Activated CD4-positive, alpha-beta memory T cell treated with anti-CD3 and anti-CD28 coated beads, Interleukin-2, amount 10 ng/mL, durations not matched to agents 7 days and 5 days (primary cell): ENCODE measurements around the gene APOD. TPM values are rescaled to one million over a fixed set of nuclear protein-coding genes. Genes with fewer than 3 reads are reported as not detected.
A peak's percentile ranks its signal among the peaks of the same experiment; 100 is the strongest.
"Not testable (repeated sequence)": the region's sequence is repeated elsewhere in the genome, so short reads cannot be mapped to it uniquely, and the experiment has no call there.

Experiments
- CTCF ChIA-PET: fragments of 350-600 bp; sonication (Branson Sonifier 250); formaldehyde crosslinking; loops from one replicate; lab custom pipeline; 2021; ENCODE audit warnings: antibody characterized with exemption, inconsistent platforms; lab: Charles Lee
- POLR2A ChIA-PET: fragments of 350-600 bp; sonication (Branson Sonifier 250); formaldehyde crosslinking; loops from one replicate; lab custom pipeline; 2021; ENCODE audit warnings: antibody characterized with exemption; lab: Charles Lee
- DNase-seq: peaks from one replicate; pipeline ENCODE4 v3.0.0-alpha.2; 2020
- H3K27ac Mint-ChIP-seq: one replicate; pipeline ENCODE4 v1.8.0; 2021; ENCODE audit warnings: mild to moderate bottlenecking, mixed read lengths
- H3K27me3 Mint-ChIP-seq: one replicate; pipeline ENCODE4 v1.8.0; 2021; ENCODE audit warnings: mixed read lengths
- H3K36me3 Mint-ChIP-seq: one replicate; pipeline ENCODE4 v1.8.0; 2021; ENCODE audit warnings: low read depth, mixed read lengths
- H3K4me1 Mint-ChIP-seq: one replicate; pipeline ENCODE4 v1.8.0; 2021; ENCODE audit warnings: mixed read lengths
- H3K4me3 Mint-ChIP-seq: one replicate; pipeline ENCODE4 v1.8.0; 2021; ENCODE audit warnings: mild to moderate bottlenecking, mixed read lengths
- H3K9me3 Mint-ChIP-seq: one replicate; pipeline ENCODE4 v1.8.0; 2021; ENCODE audit warnings: mixed read lengths
- total RNA-seq, 2 experiments: library from RNA; stranded (reverse); gene quantifications; one replicate each; pipeline ENCODE4 v1.2.3, GENCODE V29; 2021

APOD gene
- not detected for total RNA-seq

- CTCF ChIA-PET, result interaction anchor here (0.7 to 1.2 kb wide), 6 partner anchors 13 to 894 kb away, joined by 3 to 4 read pairs (median 3); partner anchors contain the start of genes PPP1R2 and XXYLT1
- Mint-ChIP-seq H3K4me3 (no peak within 1 kb of the TSS), H3K4me1 (peaks cover 9% of the 10 kb centered on the region), H3K36me3 (no peaks in the 10 kb centered on the region), H3K27me3 (peaks cover 2% of the 10 kb centered on the region), H3K27ac (no peak within 1 kb of the TSS), H3K9me3 (no peaks in the 10 kb centered on the region)
- POLR2A ChIA-PET, result interaction anchor here (0.8 to 2.4 kb wide), 3 partner anchors 17 to 41 kb away, joined by 3 to 6 read pairs (median 3); partner anchors contain the start of gene PPP1R2
- no peak for DNase-seq
Observed at GRCh38 chr3:195583831-195584542, at the start of gene APOD. APOD (minus strand) TSS chr3:195583940; CDS start chr3:195579461, 4,479 bp downstream.

DNA sequence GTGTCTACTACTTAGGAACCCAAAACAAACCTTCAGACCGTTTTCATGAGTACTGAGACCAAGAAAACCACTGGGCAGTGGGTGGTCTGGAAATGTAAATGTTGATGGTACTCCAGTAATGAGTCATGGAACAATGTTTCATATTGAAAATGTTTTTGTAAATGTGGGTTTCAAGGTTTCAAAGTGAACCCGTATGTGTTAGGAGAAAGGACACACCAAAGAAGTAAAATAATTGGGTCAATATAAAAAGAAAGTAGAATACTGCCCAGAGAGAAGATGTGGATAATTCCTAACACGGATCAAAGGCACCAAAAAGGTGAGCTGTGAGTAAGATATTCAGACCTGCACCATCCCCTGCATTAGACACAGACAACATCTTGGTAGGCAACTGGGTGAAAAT, 49.6 kb upstream of the APOD start:
- CTCF ChIA-PET, H3K27me3 Mint-ChIP-seq, DNase-seq, H3K36me3 Mint-ChIP-seq, H3K9me3 Mint-ChIP-seq, POLR2A ChIA-PET: not testable (repeated sequence)
- peak overlapping the region; percentile 46 for H3K4me3 Mint-ChIP-seq
- H3K4me1 Mint-ChIP-seq, result peaks cover 23% of the 10 kb centered on the region
- peak overlapping the region; percentile 82 for H3K27ac Mint-ChIP-seq

DNA sequence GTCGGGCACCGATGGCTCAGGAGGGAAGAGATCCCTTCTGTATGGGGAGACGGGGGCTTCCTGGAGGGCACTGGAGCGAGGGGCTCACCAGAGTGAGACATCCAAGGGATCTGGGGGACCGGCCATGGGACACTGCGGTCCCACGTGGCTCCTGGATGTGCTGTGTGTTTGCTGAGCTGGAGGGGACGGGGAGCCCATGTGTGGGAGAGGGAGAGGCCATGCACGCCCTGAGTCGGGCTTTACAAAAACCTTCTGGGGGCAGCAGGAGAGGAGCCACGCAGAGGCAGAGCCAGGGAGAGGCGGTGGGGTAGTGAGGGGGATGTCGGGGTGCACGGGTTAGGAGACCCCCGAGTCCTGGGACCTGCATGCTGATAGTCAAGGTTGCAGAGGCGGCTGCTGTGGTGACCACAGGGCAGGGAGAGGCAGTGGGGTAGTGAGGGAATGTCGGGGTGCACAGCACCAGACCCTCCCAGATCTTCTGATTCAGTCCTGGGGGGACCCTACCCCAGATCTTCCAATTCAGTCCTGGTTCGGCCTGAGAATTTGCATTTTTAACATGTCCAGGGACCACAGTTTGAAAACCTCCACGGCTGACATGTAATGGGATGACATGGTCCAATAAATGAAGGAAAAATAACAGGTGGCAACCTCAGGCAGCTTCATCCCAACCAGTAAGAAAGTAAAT, 48.9 kb upstream of the APOD start:
- H3K4me3 Mint-ChIP-seq, CTCF ChIA-PET, POLR2A ChIA-PET, DNase-seq, H3K9me3 Mint-ChIP-seq, H3K36me3 Mint-ChIP-seq, H3K27me3 Mint-ChIP-seq: not testable (repeated sequence)
- peaks cover 23% of the 10 kb centered on the region for H3K4me1 Mint-ChIP-seq
- H3K27ac Mint-ChIP-seq, result peak overlapping the region; percentile 72

GRCh38 chr3:195632046-195632445, 48.3 kb upstream of the APOD start:
- H3K9me3 Mint-ChIP-seq, H3K27ac Mint-ChIP-seq, H3K4me3 Mint-ChIP-seq, H3K36me3 Mint-ChIP-seq, DNase-seq, H3K27me3 Mint-ChIP-seq, POLR2A ChIA-PET, CTCF ChIA-PET: not testable (repeated sequence)
- H3K4me1 Mint-ChIP-seq, result peaks cover 21% of the 10 kb centered on the region

DNA sequence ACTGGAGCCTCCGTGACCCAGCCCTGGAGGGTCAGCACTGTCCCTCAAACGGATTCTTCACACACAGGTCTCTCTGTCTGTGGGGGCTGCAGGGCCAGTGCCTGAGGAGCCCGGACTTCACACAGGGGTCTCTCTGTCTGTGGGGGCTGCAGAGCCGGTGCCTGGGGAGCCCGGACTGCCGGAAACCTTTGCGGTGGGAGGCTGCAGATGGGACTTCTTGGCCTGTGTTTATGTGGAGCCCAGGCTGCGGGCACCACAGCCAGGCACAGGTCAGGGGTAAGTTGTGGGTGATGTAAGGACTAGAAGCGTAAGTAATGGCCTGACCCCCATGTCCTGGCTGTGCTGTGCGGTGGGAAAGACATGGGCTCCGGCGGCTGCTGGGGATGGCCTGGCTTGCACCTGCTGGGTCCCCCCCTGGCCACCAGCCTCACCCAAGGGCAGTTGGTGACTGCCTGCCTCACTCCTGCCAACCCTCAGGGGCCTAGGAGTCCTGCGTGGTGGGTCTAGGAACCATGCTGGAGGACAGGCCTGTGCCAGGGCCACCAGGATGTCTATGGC, 47.3 kb upstream of the APOD start:
- H3K27me3 Mint-ChIP-seq, DNase-seq, H3K27ac Mint-ChIP-seq, H3K4me3 Mint-ChIP-seq, POLR2A ChIA-PET, H3K36me3 Mint-ChIP-seq, CTCF ChIA-PET, H3K9me3 Mint-ChIP-seq: not testable (repeated sequence)
- peaks cover 16% of the 10 kb centered on the region for H3K4me1 Mint-ChIP-seq

DNA sequence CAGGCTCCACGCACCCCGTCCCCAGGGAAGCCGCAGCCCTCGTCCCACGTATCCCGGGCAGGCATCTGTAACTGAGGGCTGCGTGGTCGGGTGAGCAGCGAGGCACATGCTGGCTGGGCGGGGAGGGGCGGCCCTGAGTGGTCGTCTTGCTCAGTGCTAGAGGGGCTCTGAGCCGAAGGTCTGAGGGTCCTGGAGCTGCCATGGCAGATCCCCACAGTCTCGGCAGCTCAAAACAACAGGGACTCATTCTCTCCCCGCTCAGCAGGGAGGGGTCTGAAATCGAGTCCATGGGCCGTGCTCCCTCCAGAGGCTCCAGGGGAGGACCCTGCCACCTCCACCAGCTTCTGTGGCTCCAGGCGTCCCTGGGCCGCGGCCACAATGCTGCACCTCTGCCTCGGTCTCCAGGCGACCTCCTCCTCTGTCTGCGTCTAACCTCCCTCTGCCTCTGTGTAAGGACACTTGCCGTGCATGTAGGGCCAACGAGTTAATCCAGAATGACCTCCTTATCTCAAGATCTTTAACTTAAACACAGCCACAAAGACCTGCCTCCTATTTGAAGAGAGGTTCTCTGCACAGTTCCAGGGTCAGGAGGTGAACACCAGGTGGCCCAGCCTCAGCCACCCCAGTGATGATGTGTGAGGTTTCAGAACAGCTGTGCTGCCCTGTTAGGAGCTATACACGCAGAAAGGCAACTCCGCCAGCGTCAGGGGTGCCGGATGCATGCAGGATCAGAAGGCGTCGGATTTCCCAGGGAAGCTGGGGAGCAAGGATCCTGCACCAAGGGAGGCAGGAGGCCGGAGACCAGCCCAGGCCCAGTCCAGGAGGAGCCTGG, 46.6 kb upstream of the APOD start:
- H3K36me3 Mint-ChIP-seq, H3K27ac Mint-ChIP-seq, H3K27me3 Mint-ChIP-seq, H3K4me3 Mint-ChIP-seq, POLR2A ChIA-PET, DNase-seq, H3K9me3 Mint-ChIP-seq, CTCF ChIA-PET: not testable (repeated sequence)
- H3K4me1 Mint-ChIP-seq, result peaks cover 16% of the 10 kb centered on the region

GRCh38 chr3:195629682-195630081, 45.9 kb upstream of the APOD start:
- H3K9me3 Mint-ChIP-seq, DNase-seq, H3K36me3 Mint-ChIP-seq, CTCF ChIA-PET, H3K27me3 Mint-ChIP-seq, H3K27ac Mint-ChIP-seq, POLR2A ChIA-PET, H3K4me3 Mint-ChIP-seq: not testable (repeated sequence)
- peaks cover 17% of the 10 kb centered on the region for H3K4me1 Mint-ChIP-seq

DNA sequence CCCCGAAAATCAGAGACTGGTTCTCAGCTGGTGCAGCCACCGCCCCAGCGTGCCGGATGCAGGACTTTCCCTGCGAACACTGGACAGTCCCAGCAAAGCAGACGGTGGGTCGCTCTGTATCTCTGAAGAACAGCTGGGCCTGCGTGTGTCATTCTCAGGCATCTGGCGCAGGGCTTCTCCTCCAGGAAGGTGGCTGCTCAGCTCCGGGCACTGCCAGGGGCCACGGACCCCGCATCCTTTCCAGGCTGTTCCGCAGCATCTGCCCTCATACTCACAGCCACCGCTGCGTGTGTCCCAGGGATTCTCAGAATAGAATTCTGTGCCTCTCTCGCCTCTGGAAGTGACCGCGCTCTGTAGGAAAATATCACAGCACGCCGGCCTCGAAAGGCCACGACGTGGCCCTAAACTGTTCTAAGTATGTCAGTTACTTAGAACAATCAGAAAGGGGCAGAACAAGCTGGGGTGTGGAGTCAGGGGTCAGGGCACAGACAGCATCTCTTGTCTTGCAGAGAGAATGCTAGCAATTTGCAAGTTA, 44.7 kb upstream of the APOD start:
- not testable (repeated sequence) for H3K27ac Mint-ChIP-seq, H3K4me3 Mint-ChIP-seq

DNA sequence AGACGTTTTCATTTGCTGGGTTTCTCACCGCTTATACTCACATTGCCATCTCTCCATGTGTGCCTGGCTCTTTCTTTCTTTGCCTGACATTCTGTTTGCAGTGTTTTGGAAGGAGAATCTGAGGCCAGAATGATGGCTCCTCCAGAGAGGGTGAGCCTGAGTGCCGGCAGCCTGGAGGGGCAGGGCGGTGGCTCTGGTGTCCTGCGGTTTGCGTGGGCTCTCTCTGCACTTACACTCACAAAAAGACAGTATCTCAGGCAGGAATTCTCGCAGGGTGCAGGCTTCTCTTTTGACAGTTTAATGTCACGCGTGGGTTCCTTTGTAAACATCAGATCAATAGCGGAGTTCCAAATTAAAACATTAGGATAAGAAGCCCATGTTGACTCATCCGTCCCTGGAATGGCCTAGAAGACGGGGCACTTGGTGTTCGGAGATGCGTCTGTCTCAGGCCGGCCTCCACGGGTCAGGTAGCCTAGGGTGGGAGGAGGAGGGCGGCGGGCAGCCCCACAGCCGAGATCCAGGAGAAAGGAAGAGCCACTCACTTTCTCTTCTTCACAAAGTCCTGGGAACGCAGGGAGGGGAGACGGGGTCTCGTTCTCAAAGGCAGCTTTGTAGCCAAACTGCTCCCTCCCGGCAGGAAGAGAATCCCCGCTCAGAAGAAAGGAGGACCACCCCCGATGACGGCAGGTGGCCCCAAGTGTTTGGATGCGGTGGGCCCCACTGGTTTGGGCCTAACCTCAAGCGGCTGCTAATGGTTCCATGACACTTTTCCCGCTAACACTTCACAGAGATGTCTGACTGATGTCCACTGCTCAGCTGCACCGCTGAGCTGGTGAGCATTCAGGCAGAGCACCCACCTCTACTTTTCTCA, 44.0 kb upstream of the APOD start:
- CTCF ChIA-PET, POLR2A ChIA-PET, H3K36me3 Mint-ChIP-seq, H3K4me3 Mint-ChIP-seq, H3K9me3 Mint-ChIP-seq, H3K27ac Mint-ChIP-seq, DNase-seq, H3K27me3 Mint-ChIP-seq: not testable (repeated sequence)
- peaks cover 13% of the 10 kb centered on the region for H3K4me1 Mint-ChIP-seq

More for the DNA sequence above, 44.7 kb upstream of the APOD start:
- H3K4me1 Mint-ChIP-seq, result peaks cover 17% of the 10 kb centered on the region
- H3K9me3 Mint-ChIP-seq, H3K36me3 Mint-ChIP-seq, CTCF ChIA-PET, DNase-seq, POLR2A ChIA-PET, H3K27me3 Mint-ChIP-seq: not testable (repeated sequence)

GRCh38 chr3:195624603-195625560, 41.1 kb upstream of the APOD start:
- H3K27ac Mint-ChIP-seq, DNase-seq, POLR2A ChIA-PET, H3K27me3 Mint-ChIP-seq, H3K9me3 Mint-ChIP-seq, H3K36me3 Mint-ChIP-seq, CTCF ChIA-PET, H3K4me1 Mint-ChIP-seq: not testable (repeated sequence)
- H3K4me3 Mint-ChIP-seq, result peak overlapping the region; percentile 27

DNA sequence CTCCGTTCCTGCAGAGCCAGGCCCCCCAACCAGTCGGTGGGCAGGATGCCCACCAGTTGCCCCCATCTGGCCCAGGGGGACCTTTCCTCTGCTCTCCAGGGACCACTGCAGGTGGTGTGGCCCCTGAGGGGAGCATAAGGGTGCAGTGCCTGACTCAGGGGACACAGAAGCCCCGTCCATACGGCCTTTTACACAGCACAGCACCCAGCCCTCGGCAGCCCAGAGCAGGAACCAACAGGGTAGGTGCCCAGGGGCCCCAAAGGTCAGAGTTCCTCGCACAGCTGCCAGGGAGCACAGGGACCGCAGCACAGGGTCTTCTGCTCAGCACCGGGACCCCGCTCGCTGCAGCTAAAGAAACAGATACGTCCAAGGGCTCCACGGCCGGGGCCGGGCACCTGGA, 40.4 kb upstream of the APOD start:
- H3K9me3 Mint-ChIP-seq, H3K4me1 Mint-ChIP-seq, H3K27ac Mint-ChIP-seq, H3K36me3 Mint-ChIP-seq, H3K4me3 Mint-ChIP-seq, CTCF ChIA-PET, DNase-seq, POLR2A ChIA-PET, H3K27me3 Mint-ChIP-seq: not testable (repeated sequence)
